SK-N-SH (cell line): ENCODE measurements around the gene GNG4. TPM values are rescaled to one million over a fixed set of nuclear protein-coding genes. Genes with fewer than 3 reads are reported as not detected.

ENCODE experiments used
- CTCF ChIA-PET: fragments of 300-600, 350-600 bp; formaldehyde crosslinking; extraction: SDS; loops from one replicate; lab custom pipeline; 2021; lab: Yijun Ruan, JAX
- POLR2A ChIA-PET: fragments of 350-600 bp; sonication (Branson Sonifier 250); formaldehyde crosslinking; extraction: SDS; loops from one replicate; lab custom pipeline; 2020; ENCODE audit warnings: antibody characterized with exemption, inconsistent platforms; lab: Yijun Ruan, JAX
- DNase-seq: peaks from one replicate; pipeline ENCODE4 v3.0.0; 2012
- H2AFZ ChIP-seq: fragments of 200-600 bp; sonication (generic); 2 replicates; pipeline ENCODE4 v1.8.1; 2016; ENCODE audit warnings: antibody characterized with exemption, mild to moderate bottlenecking, low read depth
- H3F3A ChIP-seq: fragments of 200-600 bp; sonication (generic); replicated peaks from 2 replicates; pipeline ENCODE3; 2016; ENCODE audit warnings: antibody characterized with exemption, mild to moderate bottlenecking; ENCODE audit not compliant: insufficient read depth
- H3K27ac ChIP-seq, 2 experiments: fragments of 200-500 bp in 1 of 2; fragments of 200-600 bp in 1 of 2; sonication (Bioruptor generic) in 1 of 2; sonication (generic), shearing (Covaris generic) in 1 of 2; 2 replicates each; pipeline versions ENCODE4 v1.5.1 to v1.6.1; 2014 to 2016; ENCODE audit warnings: low read depth in 2 of 2, inconsistent platforms in 1 of 2, low read length in 1 of 2, mild to moderate bottlenecking in 1 of 2, mixed read lengths in 1 of 2
- H3K27me3 ChIP-seq: fragments of 200-600 bp; sonication (generic), shearing (Covaris generic); 2 replicates; pipeline ENCODE4 v1.6.1; 2016; ENCODE audit warnings: mixed run types; ENCODE audit not compliant: insufficient read depth
- H3K36me3 ChIP-seq, 2 experiments: fragments of 200-500 bp in 1 of 2; fragments of 200-600 bp in 1 of 2; sonication (Bioruptor generic) in 1 of 2; sonication (generic) in 1 of 2; replicated peaks in 1 of 2; 2 replicates each; pipeline versions ENCODE3 to v1.5.1; 2014 to 2016; ENCODE audit warnings: low read length in 1 of 2, mild to moderate bottlenecking in 1 of 2; ENCODE audit not compliant: insufficient read depth in 2 of 2, control insufficient read depth in 1 of 2
- H3K4me1 ChIP-seq, 2 experiments: fragments of 200-500 bp in 1 of 2; fragments of 200-600 bp in 1 of 2; sonication (Bioruptor generic) in 1 of 2; sonication (generic), shearing (Covaris generic) in 1 of 2; 2 replicates each; pipeline versions ENCODE4 v1.5.1 to v1.6.1; 2014 to 2016; ENCODE audit warnings: low read depth in 1 of 2, low read length in 1 of 2, mixed run types in 1 of 2; ENCODE audit not compliant: insufficient read depth in 2 of 2, control insufficient read depth in 1 of 2
- H3K4me2 ChIP-seq: fragments of 200-600 bp; sonication (generic), shearing (Covaris generic); 2 replicates; pipeline ENCODE4 v1.6.1; 2017; ENCODE audit warnings: mixed run types
- H3K4me3 ChIP-seq, 2 experiments: fragments of 200-500 bp in 1 of 2; fragments of 200-600 bp in 1 of 2; sonication (Bioruptor generic) in 1 of 2; sonication (generic), shearing (Covaris generic) in 1 of 2; 2 replicates each; pipeline versions ENCODE4 v1.5.1 to v1.8.1; 2014 to 2016; ENCODE audit warnings: low read depth in 2 of 2, inconsistent platforms in 1 of 2, low read length in 1 of 2, mild to moderate bottlenecking in 1 of 2, mixed read lengths in 1 of 2, moderate library complexity in 1 of 2
- H3K79me2 ChIP-seq: fragments of 200-600 bp; sonication (generic); 2 replicates; pipeline ENCODE4 v1.8.1; 2017; ENCODE audit warnings: mild to moderate bottlenecking; ENCODE audit not compliant: insufficient read depth
- H3K9ac ChIP-seq: fragments of 200-600 bp; sonication (generic); 2 replicates; pipeline ENCODE4 v1.6.1; 2017; ENCODE audit warnings: mixed run types
- H3K9me2 ChIP-seq: fragments of 200-600 bp; sonication (generic); 2 replicates; pipeline ENCODE4 v1.6.1; 2017; ENCODE audit warnings: mixed run types
- H3K9me3 ChIP-seq: fragments of 200-600 bp; sonication (generic); 2 replicates; pipeline ENCODE4 v1.6.1; 2017; ENCODE audit warnings: mixed run types, mild to moderate bottlenecking, moderate library complexity
- H4K20me1 ChIP-seq: fragments of 200-600 bp; sonication (generic); 2 replicates; pipeline ENCODE4 v1.6.1; 2017; ENCODE audit warnings: mild to moderate bottlenecking, mixed run types; ENCODE audit not compliant: insufficient read depth
- CTCF ChIP-seq: fragments of 200-600 bp; sonication (generic); IDR thresholded peaks from 2 replicates; pipeline ENCODE4 v1.6.1; 2017; ENCODE audit warnings: antibody characterized with exemption, mild to moderate bottlenecking, moderate library complexity
- FOSL2 ChIP-seq: IDR thresholded peaks from 2 replicates; pipeline ENCODE4 v1.4.0; 2012; ENCODE audit warnings: low read depth, mild to moderate bottlenecking, moderate library complexity, borderline replicate concordance
- FOXM1 ChIP-seq: IDR thresholded peaks from 2 replicates; pipeline ENCODE4 v1.4.0; 2012; ENCODE audit warnings: low read depth, mild to moderate bottlenecking
- GABPA ChIP-seq: IDR thresholded peaks from 2 replicates; pipeline ENCODE4 v1.4.0; 2012; ENCODE audit warnings: low read depth, mild to moderate bottlenecking
- JUND ChIP-seq: IDR thresholded peaks from 2 replicates; pipeline ENCODE4 v1.4.0; 2012
- MEF2A ChIP-seq: IDR thresholded peaks from 2 replicates; pipeline ENCODE4 v1.4.0; 2012; ENCODE audit warnings: low read depth, borderline replicate concordance
- MXI1 ChIP-seq: IDR thresholded peaks from 2 replicates; pipeline ENCODE4 v1.6.1; 2012; ENCODE audit warnings: mild to moderate bottlenecking, low read depth, low read length, improper control_type of control experiment
- RAD21 ChIP-seq: IDR thresholded peaks from 2 replicates; pipeline ENCODE4 v1.6.1; 2012; ENCODE audit warnings: mild to moderate bottlenecking, low read length
- REST ChIP-seq: IDR thresholded peaks from 2 replicates; pipeline ENCODE4 v1.6.1; 2012; ENCODE audit warnings: mild to moderate bottlenecking, low read depth, low read length, moderate library complexity
- RFX5 ChIP-seq: IDR thresholded peaks from 2 replicates; pipeline ENCODE4 v1.6.1; 2012; ENCODE audit warnings: mild to moderate bottlenecking, improper control_type of control experiment, low read length
- TCF12 ChIP-seq: IDR thresholded peaks from 2 replicates; pipeline ENCODE4 v1.4.0; 2012
- YY1 ChIP-seq: IDR thresholded peaks from 2 replicates; pipeline ENCODE4 v1.4.0; 2012; ENCODE audit warnings: low read depth, mild to moderate bottlenecking
- WGBS: methylation state at CpG from one replicate; pipeline ENCODE4 v1.1.6; 2017; ENCODE audit warnings: low lambda C conversion rate; 5-methylcytosine and 5-hydroxymethylcytosine counted together
- polyA plus RNA-seq, 3 experiments: library from polyadenylated mRNA; depleted of rRNA; stranded (reverse); fragments of >200 nt; gene quantifications; 2 replicates each; pipeline ENCODE4 v1.2.3, GENCODE V29; 2012
- TF ChIP-seq, protein P1 (sequence below): IDR thresholded peaks from 2 replicates; pipeline ENCODE4; 2012
- TF ChIP-seq, protein P2 (sequence below): IDR thresholded peaks from 2 replicates; pipeline ENCODE4 v1.4.0; 2012; ENCODE audit warnings: low read depth, borderline replicate concordance
- TF ChIP-seq, protein P3 (sequence below): IDR thresholded peaks from 2 replicates; pipeline ENCODE4 v1.4.0; 2012; ENCODE audit warnings: low read depth, borderline replicate concordance

GNG4 gene
- polyA plus RNA-seq, 1 of the 3 experiments (the other 2 are of a cell fraction): 1.6 TPM

GRCh38 chr1:235575597-235575996, 74.0 kb downstream of the GNG4 start:
- H3K27me3 ChIP-seq: no peaks in the 10 kb centered on the region
- no peak overlapping the region for H3K4me2 ChIP-seq
- no peaks in the 10 kb centered on the region for H3K9me3 ChIP-seq
- 58% methylated on average over 1 of the region's 6 CpGs for WGBS
- no peaks in the 10 kb centered on the region for H3F3A ChIP-seq
- no peaks in the 10 kb centered on the region for H3K4me1 ChIP-seq
- H3K9me2 ChIP-seq: no peaks in the 10 kb centered on the region
- no peak overlapping the region for H3K9ac ChIP-seq
- H4K20me1 ChIP-seq: no peaks in the 10 kb centered on the region
- no peak overlapping the region for H3K27ac ChIP-seq
- ChIA-PET POLR2A (no interaction called here), CTCF (no interaction called here)
- H3K4me3 ChIP-seq: no peak overlapping the region
- no peak for TF ChIP-seq REST
- TF ChIP-seq, protein P1, sequence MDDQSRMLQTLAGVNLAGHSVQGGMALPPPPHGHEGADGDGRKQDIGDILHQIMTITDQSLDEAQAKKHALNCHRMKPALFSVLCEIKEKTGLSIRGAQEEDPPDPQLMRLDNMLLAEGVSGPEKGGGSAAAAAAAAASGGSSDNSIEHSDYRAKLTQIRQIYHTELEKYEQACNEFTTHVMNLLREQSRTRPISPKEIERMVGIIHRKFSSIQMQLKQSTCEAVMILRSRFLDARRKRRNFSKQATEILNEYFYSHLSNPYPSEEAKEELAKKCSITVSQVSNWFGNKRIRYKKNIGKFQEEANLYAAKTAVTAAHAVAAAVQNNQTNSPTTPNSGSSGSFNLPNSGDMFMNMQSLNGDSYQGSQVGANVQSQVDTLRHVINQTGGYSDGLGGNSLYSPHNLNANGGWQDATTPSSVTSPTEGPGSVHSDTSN: no peak
- no peak for TF ChIP-seq YY1
- no peak for TF ChIP-seq JUND
- TF ChIP-seq TCF12: no peak
- TF ChIP-seq GABPA: no peak
- TF ChIP-seq, protein P2, sequence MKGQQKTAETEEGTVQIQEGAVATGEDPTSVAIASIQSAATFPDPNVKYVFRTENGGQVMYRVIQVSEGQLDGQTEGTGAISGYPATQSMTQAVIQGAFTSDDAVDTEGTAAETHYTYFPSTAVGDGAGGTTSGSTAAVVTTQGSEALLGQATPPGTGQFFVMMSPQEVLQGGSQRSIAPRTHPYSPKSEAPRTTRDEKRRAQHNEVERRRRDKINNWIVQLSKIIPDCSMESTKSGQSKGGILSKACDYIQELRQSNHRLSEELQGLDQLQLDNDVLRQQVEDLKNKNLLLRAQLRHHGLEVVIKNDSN: no peak
- TF ChIP-seq CTCF: no peak
- TF ChIP-seq, protein P3, sequence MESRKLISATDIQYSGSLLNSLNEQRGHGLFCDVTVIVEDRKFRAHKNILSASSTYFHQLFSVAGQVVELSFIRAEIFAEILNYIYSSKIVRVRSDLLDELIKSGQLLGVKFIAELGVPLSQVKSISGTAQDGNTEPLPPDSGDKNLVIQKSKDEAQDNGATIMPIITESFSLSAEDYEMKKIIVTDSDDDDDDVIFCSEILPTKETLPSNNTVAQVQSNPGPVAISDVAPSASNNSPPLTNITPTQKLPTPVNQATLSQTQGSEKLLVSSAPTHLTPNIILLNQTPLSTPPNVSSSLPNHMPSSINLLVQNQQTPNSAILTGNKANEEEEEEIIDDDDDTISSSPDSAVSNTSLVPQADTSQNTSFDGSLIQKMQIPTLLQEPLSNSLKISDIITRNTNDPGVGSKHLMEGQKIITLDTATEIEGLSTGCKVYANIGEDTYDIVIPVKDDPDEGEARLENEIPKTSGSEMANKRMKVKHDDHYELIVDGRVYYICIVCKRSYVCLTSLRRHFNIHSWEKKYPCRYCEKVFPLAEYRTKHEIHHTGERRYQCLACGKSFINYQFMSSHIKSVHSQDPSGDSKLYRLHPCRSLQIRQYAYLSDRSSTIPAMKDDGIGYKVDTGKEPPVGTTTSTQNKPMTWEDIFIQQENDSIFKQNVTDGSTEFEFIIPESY: no peak
- TF ChIP-seq MXI1: no peak
- TF ChIP-seq MEF2A: no peak
- TF ChIP-seq FOXM1: no peak
- no peak for TF ChIP-seq RFX5
- TF ChIP-seq FOSL2: no peak
- no peak for TF ChIP-seq RAD21
- no peak overlapping the region for H2AFZ ChIP-seq
- no peaks in the 10 kb centered on the region for H3K36me3 ChIP-seq
- H3K79me2 ChIP-seq: no peaks in the 10 kb centered on the region
- no peak for DNase-seq
